Colonic mucosa (tissue), 4 donors: Measurements from ENCODE around the gene SEMA5A. TPM values are rescaled to one million over a fixed set of nuclear protein-coding genes. Genes with fewer than 3 reads are reported as not detected.

Source experiments
- DNase-seq: peaks from one replicate; pipeline ENCODE4 v3.0.0-alpha.2; 2020
- H3K27ac ChIP-seq: fragments of 200-600 bp; one replicate; pipeline ENCODE4 v1.8.0; 2021
- H3K27me3 ChIP-seq: fragments of 200-600 bp; one replicate; pipeline ENCODE4 v1.8.0; 2021
- H3K36me3 ChIP-seq: fragments of 200-600 bp; one replicate; pipeline ENCODE4 v1.8.0; 2021
- H3K4me1 ChIP-seq: fragments of 200-600 bp; one replicate; pipeline ENCODE4 v1.8.0; 2021; ENCODE audit warnings: mild to moderate bottlenecking
- H3K4me3 ChIP-seq: fragments of 200-600 bp; one replicate; pipeline ENCODE4 v1.8.0; 2021
- H3K9ac ChIP-seq, 2 donors: one replicate each; pipeline ENCODE4 v1.7.0; 2013; ENCODE audit warnings: control low read depth in 2 of 2, low read depth in 2 of 2, low read length in 2 of 2
- H3K9me3 ChIP-seq: fragments of 200-600 bp; one replicate; pipeline ENCODE4 v1.8.0; 2021
- CTCF ChIP-seq: fragments of 200-600 bp; IDR thresholded peaks from one replicate; pipeline ENCODE4 v1.8.0; 2022; ENCODE audit warnings: antibody characterized with exemption, mild to moderate bottlenecking
- intact Hi-C: fragments of 100-400 bp; cut with DNase I; formaldehyde crosslinking; loops from one replicate; pipeline ENCODE4 v1.14.1; 2022
- total RNA-seq, 2 donors: library from RNA; stranded (reverse); fragmentation: NEBNext Ultra II Directional in 1 of 2; extraction: Animal tissue kit (Norgen Biotek cat#: 25700) in 1 of 2; gene quantifications; one replicate each; pipeline ENCODE4 v1.2.1, GENCODE V29; 2021
- donor health status: healthy.
- donor health status: DM: no; HTN: no; CAD: no.
- donor health status: DM: no; HTN: no; CAD: no.

The SEMA5A gene
- total RNA-seq, 2 donors from 2014 or later, result 23.3 to 32.7 TPM

GRCh38 chr5:9226016-9226536, 319.8 kb downstream of the SEMA5A start:
- DNase-seq, result no peak
- no peaks in the 10 kb centered on the region for H3K27me3 ChIP-seq

GRCh38 chr5:9222054-9222976, 323.6 kb downstream of the SEMA5A start:
- Histone ChIP-seq H3K4me3 (no peak overlapping the region), H3K4me1 (no peaks in the 10 kb centered on the region), H3K27me3 (no peaks in the 10 kb centered on the region), H3K9me3 (no peaks in the 10 kb centered on the region), H3K36me3 (no peaks in the 10 kb centered on the region), H3K27ac (no peak overlapping the region), H3K9ac (no peak overlapping the region)
- intact Hi-C loops, result no loop called here
- DNase-seq, result no peak
- TF ChIP-seq CTCF, result no peak

More at GRCh38 chr5:9226016-9226536, 319.8 kb downstream of the SEMA5A start:
- no peaks in the 10 kb centered on the region for H3K4me1 ChIP-seq
- H3K36me3 ChIP-seq, result no peaks in the 10 kb centered on the region
- H3K9ac ChIP-seq, result no peak overlapping the region
- no peak overlapping the region for H3K4me3 ChIP-seq
- no peak for TF ChIP-seq CTCF
- no peaks in the 10 kb centered on the region for H3K9me3 ChIP-seq
- H3K27ac ChIP-seq, result no peak overlapping the region
- intact Hi-C loops, result no loop called here

- no peak overlapping the region for H3K27ac ChIP-seq
- no peaks in the 10 kb centered on the region for H3K9me3 ChIP-seq
- H3K9ac ChIP-seq, result no peak overlapping the region
- intact Hi-C loops, result loop anchor here (10.0 kb wide), 1 partner anchor 464 kb away; no protein-coding TSS in a partner anchor
- no peaks in the 10 kb centered on the region for H3K4me1 ChIP-seq
- no peaks in the 10 kb centered on the region for H3K36me3 ChIP-seq
- H3K4me3 ChIP-seq, result no peak overlapping the region
- no peaks in the 10 kb centered on the region for H3K27me3 ChIP-seq
- TF ChIP-seq CTCF, result no peak
- DNase-seq, result no peak
Observed at GRCh38 chr5:9218358-9218757, 327.5 kb downstream of the SEMA5A start.

DNA sequence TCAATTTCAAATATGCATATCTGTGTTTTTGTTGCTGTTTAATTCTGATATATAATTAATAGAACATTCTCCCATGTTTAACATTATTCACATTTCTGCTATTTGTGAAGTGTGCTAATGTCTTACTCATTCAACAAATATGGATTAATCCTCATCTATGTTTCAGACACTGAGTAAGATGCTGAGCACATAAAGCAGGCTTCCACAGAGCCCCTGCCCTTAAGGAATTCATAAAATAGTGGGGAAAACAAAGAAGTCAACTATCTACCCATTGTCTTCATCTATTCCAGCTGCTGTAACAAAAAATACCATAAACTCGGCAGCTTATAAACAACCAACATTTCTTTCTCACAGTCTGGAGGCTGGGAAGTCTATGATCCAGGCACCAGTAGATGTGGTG, 333.3 kb downstream of the SEMA5A start:
- no peak for TF ChIP-seq CTCF
- no peak for DNase-seq
- Histone ChIP-seq H3K36me3 (no peaks in the 10 kb centered on the region), H3K9ac (no peak overlapping the region), H3K27ac (no peak overlapping the region), H3K9me3 (no peaks in the 10 kb centered on the region), H3K4me3 (no peak overlapping the region), H3K27me3 (no peaks in the 10 kb centered on the region), H3K4me1 (no peaks in the 10 kb centered on the region)
- intact Hi-C loops, result loop anchor here (10.0 kb wide), 1 partner anchor 458 kb away; no protein-coding TSS in a partner anchor

DNA sequence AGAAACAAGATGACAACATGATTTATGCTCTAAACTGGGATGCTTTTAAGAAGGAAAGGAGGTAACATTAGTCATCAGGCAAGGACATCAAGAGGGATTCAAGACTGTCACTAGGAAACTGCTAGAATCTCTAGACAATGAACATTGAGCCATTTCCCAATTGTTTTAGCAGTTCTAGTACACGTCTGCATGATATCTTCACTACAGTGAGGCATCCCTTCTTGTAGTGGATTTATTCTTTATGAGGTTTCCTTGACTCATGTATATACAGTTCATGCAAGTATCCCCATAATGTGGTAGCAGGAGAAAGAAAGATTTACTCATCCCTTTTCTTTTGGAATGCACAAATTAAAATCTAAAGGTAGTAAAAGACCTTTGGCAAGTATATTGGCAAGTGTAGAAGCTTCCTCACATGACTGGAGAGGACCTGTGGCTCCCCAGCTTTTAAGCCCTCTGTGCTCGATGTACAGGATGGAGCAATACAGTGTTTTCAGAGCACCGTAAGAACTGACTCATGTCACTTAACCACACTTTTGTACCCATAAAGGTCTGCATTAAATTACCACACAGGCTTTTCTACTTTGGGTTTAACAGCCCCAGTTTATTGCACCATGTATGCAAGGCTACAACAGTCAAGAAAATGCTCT, 335.9 kb downstream of the SEMA5A start:
- Histone ChIP-seq H3K36me3 (no peaks in the 10 kb centered on the region), H3K4me1 (no peaks in the 10 kb centered on the region), H3K27me3 (no peaks in the 10 kb centered on the region), H3K9ac (no peak overlapping the region), H3K27ac (no peak overlapping the region), H3K4me3 (no peak overlapping the region), H3K9me3 (no peaks in the 10 kb centered on the region)
- no peak for TF ChIP-seq CTCF
- no peak for DNase-seq
- intact Hi-C loops, result loop anchor here (10.0 kb wide), 2 partner anchors 345 to 455 kb away; no protein-coding TSS in a partner anchor
